AG04450 (cell line): Measurements from ENCODE around the gene TARBP2. TPM values are rescaled to one million over a fixed set of nuclear protein-coding genes. Genes with fewer than 3 reads are reported as not detected.

Experiments used
- CTCF ChIA-PET: fragments of 300-600, 350-600 bp; formaldehyde crosslinking; extraction: SDS; loops from one replicate; lab custom pipeline; 2022; ENCODE audit warnings: antibody characterized with exemption, inconsistent platforms; lab: Charles Lee
- POLR2A ChIA-PET: fragments of 350-600 bp; formaldehyde crosslinking; extraction: SDS; loops from one replicate; lab custom pipeline; 2021; ENCODE audit warnings: antibody characterized with exemption, inconsistent platforms; lab: Yijun Ruan, JAX
- DNase-seq: peaks from one replicate; pipeline ENCODE4 v3.0.0-alpha.2; 2011; ENCODE audit warnings: low read depth, low spot score
- H3K27ac ChIP-seq: one replicate; pipeline ENCODE4 v1.5.1; 2012; ENCODE audit warnings: low read depth, low read length, control low read depth
- H3K27me3 ChIP-seq: one replicate; pipeline ENCODE4 v1.6.0; 2012; ENCODE audit warnings: low read length; ENCODE audit not compliant: control insufficient read depth, insufficient read depth
- H3K4me3 ChIP-seq: 2 replicates; pipeline ENCODE4 v1.5.1; 2011; ENCODE audit warnings: mild to moderate bottlenecking, low read depth, low read length, control low read depth
- H3K9me3 ChIP-seq: 2 replicates; pipeline ENCODE4 v1.5.1; 2012; ENCODE audit warnings: low read length; ENCODE audit not compliant: control insufficient read depth, insufficient read depth
- CTCF ChIP-seq: IDR thresholded peaks from 2 replicates; pipeline ENCODE4 v1.5.1; 2011; ENCODE audit warnings: low read depth, low read length, control low read depth, inconsistent platforms
- polyA plus RNA-seq: library from polyadenylated mRNA; depleted of rRNA; stranded (reverse); fragments of >200 nt; gene quantifications from 2 replicates; pipeline ENCODE4 v1.2.3, GENCODE V29; 2011

TARBP2 gene
- polyA plus RNA-seq, 1 experiment: 25.0 TPM

GRCh38 chr12:53485955-53486735 is 14.9 kb upstream of the TARBP2 start:
- no peaks in the 10 kb centered on the region for H3K9me3 ChIP-seq
- no peak for DNase-seq
- POLR2A ChIA-PET: no interaction called here

GRCh38 chr12:53486736-53487487 is 14.2 kb upstream of the TARBP2 start:
- POLR2A ChIA-PET: interaction anchor here (1.0 kb wide), 1 partner anchor 12 kb away, joined by 3 read pairs; the partner anchor contains the start of gene MAP3K12
- CTCF ChIA-PET: no interaction called here
- no peaks in the 10 kb centered on the region for H3K27me3 ChIP-seq
- H3K4me3 ChIP-seq: no peak overlapping the region
- no peaks in the 10 kb centered on the region for H3K9me3 ChIP-seq
- TF ChIP-seq CTCF: no peak
- no peak for DNase-seq
- H3K27ac ChIP-seq: no peak overlapping the region

More at GRCh38 chr12:53485955-53486735, 14.9 kb upstream of the TARBP2 start:
- TF ChIP-seq CTCF: no peak
- no peaks in the 10 kb centered on the region for H3K27me3 ChIP-seq
- H3K4me3 ChIP-seq: no peak overlapping the region
- no peak overlapping the region for H3K27ac ChIP-seq
- CTCF ChIA-PET: no interaction called here

- H3K27ac ChIP-seq: no peak overlapping the region
- no peak overlapping the region for H3K4me3 ChIP-seq
- no peak for TF ChIP-seq CTCF
- H3K27me3 ChIP-seq: no peaks in the 10 kb centered on the region
- ChIA-PET POLR2A (interaction anchor here (0.7 to 1.7 kb wide), 2 partner anchors 12 to 186 kb away, joined by 5 to 10 read pairs; partner anchors contain the start of gene TARBP2), CTCF (interaction anchor here (1.0 to 1.7 kb wide), 2 partner anchors 12 to 144 kb away, joined by 4 to 5 read pairs; no protein-coding TSS in a partner anchor)
- DNase-seq: no peak
- H3K9me3 ChIP-seq: no peaks in the 10 kb centered on the region
Measured at GRCh38 chr12:53489242-53489864, 11.7 kb upstream of the TARBP2 start.

- Histone ChIP-seq H3K27ac (no peak overlapping the region), H3K27me3 (no peaks in the 10 kb centered on the region), H3K9me3 (no peaks in the 10 kb centered on the region), H3K4me3 (peak overlapping the region; percentile 60)
- TF ChIP-seq CTCF: no peak
- CTCF ChIA-PET: interaction anchor here (0.6 to 1.1 kb wide), 2 partner anchors 170 to 312 kb away, joined by 3 to 5 read pairs; partner anchors contain the start of genes AAAS and ZNF740
- DNase-seq: no peak
- POLR2A ChIA-PET: interaction anchor here (1.1 to 1.5 kb wide), 4 partner anchors 8 to 20 kb away, joined by 4 to 14 read pairs (median 6); partner anchors contain the start of gene TARBP2
Measured at GRCh38 chr12:53492188-53492587, 8.9 kb upstream of the TARBP2 start.
